ENCODE data around the gene GJC3.

GRCh38 chr7:99923200-99923599 lies 6.2 kb downstream of the GJC3 start:
- TF ChIP-seq POLR2A (IDR thresholded peaks at IDR 0.05; ENCODE audit: low read length) (no peak), GATA1 (IDR thresholded peaks at IDR 0.05; ENCODE audit: low read depth, low read length) (no peak)
